Measurements from ENCODE around the gene STOM.

The STOM gene

GRCh38 chr9:121321016-121321503 is 49.0 kb downstream of the STOM start:
- DNase-seq = no peak

GRCh38 chr9:121319383-121319780 is 50.7 kb downstream of the STOM start:
- DNase-seq = no peak

GRCh38 chr9:121318631-121319382 is 51.2 kb downstream of the STOM start:
- DNase-seq = no peak

GRCh38 chr9:121317737-121318630 is 52.1 kb downstream of the STOM start:
- no peak for DNase-seq

- no peak for DNase-seq
Measured at GRCh38 chr9:121316852-121317373, 53.1 kb downstream of the STOM start.

GRCh38 chr9:121316378-121316777 is 53.7 kb downstream of the STOM start:
- no peak for DNase-seq

GRCh38 chr9:121313458-121314152 is 56.4 kb downstream of the STOM start:
- DNase-seq = no peak

- no peak for DNase-seq
Measured at GRCh38 chr9:121312169-121312568, 57.9 kb downstream of the STOM start.

- no peak for DNase-seq
Measured at GRCh38 chr9:121310571-121310970, 59.5 kb downstream of the STOM start.

- no peak for DNase-seq
Measured at GRCh38 chr9:121309833-121310425, 60.1 kb downstream of the STOM start.

GRCh38 chr9:121309171-121309570 is 60.9 kb downstream of the STOM start:
- no peak for DNase-seq

GRCh38 chr9:121308765-121309164 is 61.3 kb downstream of the STOM start:
- DNase-seq = no peak

- no peak for DNase-seq
Measured at GRCh38 chr9:121307976-121308375, 62.1 kb downstream of the STOM start.

- DNase-seq = no peak
Measured at GRCh38 chr9:121305269-121305994, 64.6 kb downstream of the STOM start.

GRCh38 chr9:121304707-121305106 is 65.3 kb downstream of the STOM start:
- no peak for DNase-seq

GRCh38 chr9:121303456-121304451 is 66.3 kb downstream of the STOM start:
- no peak for DNase-seq

- no peak for DNase-seq
Measured at GRCh38 chr9:121302786-121303185, 67.3 kb downstream of the STOM start.

GRCh38 chr9:121302341-121302740 is 67.7 kb downstream of the STOM start:
- DNase-seq = no peak

- no peak for DNase-seq
Measured at GRCh38 chr9:121301881-121302286, 68.2 kb downstream of the STOM start.

- DNase-seq = no peak
Measured at GRCh38 chr9:121300283-121301119, 69.5 kb downstream of the STOM start.
